Activated CD4-positive, alpha-beta memory T cell treated with anti-CD3 and anti-CD28 coated beads for 36 hours (primary cell): ENCODE data around the gene PSEN2. TPM values are rescaled to one million over a fixed set of nuclear protein-coding genes. Genes with fewer than 3 reads are reported as not detected.
A peak's percentile ranks its signal among the peaks of the same experiment; 100 is the strongest.

Source experiments
- CTCF ChIA-PET: fragments of 350-600 bp; sonication (Branson Sonifier 250); formaldehyde crosslinking; loops from one replicate; lab custom pipeline; 2021; ENCODE audit warnings: antibody characterized with exemption, inconsistent platforms; lab: Charles Lee
- POLR2A ChIA-PET: fragments of 350-600 bp; sonication (Branson Sonifier 250); formaldehyde crosslinking; loops from one replicate; lab custom pipeline; 2021; ENCODE audit warnings: antibody characterized with exemption; lab: Charles Lee
- DNase-seq: peaks from one replicate; pipeline ENCODE4 v3.0.0-alpha.2; 2020
- H3K27ac Mint-ChIP-seq: one replicate; pipeline ENCODE4 v1.8.0; 2021; ENCODE audit warnings: mixed read lengths
- H3K27me3 Mint-ChIP-seq: one replicate; pipeline ENCODE4 v1.8.0; 2021; ENCODE audit warnings: mixed read lengths
- H3K36me3 Mint-ChIP-seq: one replicate; pipeline ENCODE4 v1.8.0; 2021; ENCODE audit warnings: mixed read lengths
- H3K4me1 Mint-ChIP-seq: one replicate; pipeline ENCODE4 v1.8.0; 2021; ENCODE audit warnings: low read depth, mixed read lengths
- H3K4me3 Mint-ChIP-seq: one replicate; pipeline ENCODE4 v1.8.0; 2021; ENCODE audit warnings: mild to moderate bottlenecking, mixed read lengths
- H3K9me3 Mint-ChIP-seq: one replicate; pipeline ENCODE4 v1.8.0; 2021; ENCODE audit warnings: mixed read lengths
- intact Hi-C: fragments of 100-400 bp; cut with micrococcal nuclease; formaldehyde crosslinking; loops from one replicate; pipeline ENCODE4 v1.15.1; 2023
- total RNA-seq, 2 experiments: library from RNA; stranded (reverse); gene quantifications; one replicate each; pipeline ENCODE4 v1.2.3, GENCODE V29; 2021

The PSEN2 gene
- 1 to 10 TPM; 4.5 to 5.3 TPM for total RNA-seq

DNA sequence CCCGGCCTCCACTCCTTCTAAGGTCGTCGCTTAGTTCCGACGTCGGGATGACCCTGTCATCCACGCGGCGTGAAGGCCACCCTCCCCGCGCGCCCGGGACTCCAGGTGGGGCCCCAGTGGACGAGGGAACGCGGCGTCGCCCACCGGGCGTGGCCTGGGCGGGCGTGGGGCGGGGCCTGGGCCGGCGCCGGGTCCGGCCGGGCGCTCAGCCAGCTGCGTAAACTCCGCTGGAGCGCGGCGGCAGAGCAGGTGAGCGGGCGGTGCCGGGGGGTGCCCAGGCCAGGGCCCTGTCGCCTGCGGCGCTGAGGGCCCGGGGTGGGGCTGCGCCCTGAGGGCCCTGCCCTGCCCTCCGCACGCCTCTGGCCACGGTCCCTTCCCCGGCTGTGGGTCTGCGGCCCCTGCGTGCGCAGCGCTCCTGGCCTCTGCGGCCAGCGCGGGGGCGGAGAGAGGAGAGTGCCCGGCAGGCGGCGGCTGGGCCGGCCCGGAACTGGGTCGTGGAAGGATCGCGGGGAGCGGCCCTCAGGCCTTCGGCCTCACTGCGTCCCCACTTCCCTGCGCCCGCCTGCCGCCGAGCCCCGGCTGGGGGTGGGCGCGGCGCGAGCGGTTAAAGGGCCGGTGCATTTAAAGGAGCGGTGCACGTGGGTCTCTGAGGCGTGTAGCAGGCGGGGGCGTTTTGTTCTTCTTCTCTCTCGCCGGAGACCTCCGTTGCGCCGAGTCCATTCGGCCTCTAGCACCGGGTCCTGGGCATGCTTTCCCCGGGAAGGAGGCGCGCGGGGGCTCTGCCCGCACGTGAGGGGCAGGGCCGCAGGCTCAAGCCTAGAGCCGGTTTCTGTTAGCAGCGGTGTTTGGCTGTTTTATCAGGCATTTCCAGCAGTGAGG is at the start of gene PSEN2:
PSEN2 (plus strand) TSS at position 216 of the 879 bp plus-strand sequence. CDS start 11,292 bp downstream, outside the sequence.
- no peak within 1 kb of the TSS for H3K27ac Mint-ChIP-seq
- peaks cover 12% of the 10 kb centered on the region for H3K4me1 Mint-ChIP-seq
- H3K36me3 Mint-ChIP-seq = no peaks in the 10 kb centered on the region
- ChIA-PET POLR2A (interaction anchor here (0.7 to 1.4 kb wide), 3 partner anchors 12 to 109 kb away, joined by 3 to 8 read pairs (median 5); no protein-coding TSS in a partner anchor), CTCF (interaction anchor here (0.7 to 1.3 kb wide), 2 partner anchors 12 to 244 kb away, joined by 3 to 4 read pairs; no protein-coding TSS in a partner anchor)
- DNase-seq = peak; percentile 77
- intact Hi-C loops = loop anchor here (1.0 kb wide), 1 partner anchor 12 kb away; no protein-coding TSS in a partner anchor
- H3K9me3 Mint-ChIP-seq = no peaks in the 10 kb centered on the region
- peaks cover 23% of the 10 kb centered on the region for H3K27me3 Mint-ChIP-seq
- H3K4me3 Mint-ChIP-seq = peak within 1 kb of the TSS; percentile 68

DNA sequence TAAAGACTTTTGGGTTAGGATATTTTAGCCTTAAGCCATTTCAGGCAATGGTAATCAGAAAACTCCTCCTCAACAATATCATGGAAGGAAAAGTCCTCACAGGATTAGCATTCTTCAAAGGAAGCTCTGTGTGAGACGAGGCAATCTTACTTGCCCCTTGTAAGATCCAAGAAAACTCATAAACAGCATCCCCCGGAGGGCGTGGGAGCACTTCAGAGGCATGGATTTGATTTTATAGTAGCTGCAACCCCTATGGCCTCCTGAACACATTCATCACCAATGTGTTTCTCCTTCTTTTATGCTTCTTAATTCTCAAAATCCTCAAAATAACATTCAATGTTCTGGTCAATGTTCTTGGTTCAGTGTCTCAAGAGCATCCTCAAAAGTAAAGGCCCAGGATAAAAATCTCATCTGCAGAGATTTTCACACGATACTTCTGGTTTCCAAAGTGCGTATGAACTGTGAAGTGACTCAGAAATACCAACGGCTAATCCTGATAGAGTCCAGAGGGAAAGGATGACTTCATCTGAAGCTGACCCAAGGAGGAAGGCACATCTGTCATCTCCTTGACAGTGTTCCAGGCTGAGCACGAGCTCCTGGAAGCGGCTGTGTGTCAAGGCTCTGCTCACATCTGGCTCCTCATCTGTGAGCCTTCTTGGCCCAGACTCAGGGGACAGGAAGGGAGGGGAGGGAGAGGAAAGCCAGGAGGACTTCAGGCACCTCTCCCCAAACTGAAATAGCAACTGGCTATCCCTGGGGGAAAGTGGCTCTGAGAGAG is 49.3 kb upstream of the PSEN2 start:
- Mint-ChIP-seq H3K36me3 (no peaks in the 10 kb centered on the region), H3K27me3 (no peaks in the 10 kb centered on the region), H3K27ac (no peak overlapping the region), H3K9me3 (no peaks in the 10 kb centered on the region), H3K4me1 (peaks cover 7% of the 10 kb centered on the region), H3K4me3 (no peak overlapping the region)
- no peak for DNase-seq
- ChIA-PET POLR2A (no interaction called here), CTCF (interaction anchor here (1.5 kb wide), 1 partner anchor 186 kb away, joined by 3 read pairs; no protein-coding TSS in a partner anchor)
- intact Hi-C loops = no loop called here

DNA sequence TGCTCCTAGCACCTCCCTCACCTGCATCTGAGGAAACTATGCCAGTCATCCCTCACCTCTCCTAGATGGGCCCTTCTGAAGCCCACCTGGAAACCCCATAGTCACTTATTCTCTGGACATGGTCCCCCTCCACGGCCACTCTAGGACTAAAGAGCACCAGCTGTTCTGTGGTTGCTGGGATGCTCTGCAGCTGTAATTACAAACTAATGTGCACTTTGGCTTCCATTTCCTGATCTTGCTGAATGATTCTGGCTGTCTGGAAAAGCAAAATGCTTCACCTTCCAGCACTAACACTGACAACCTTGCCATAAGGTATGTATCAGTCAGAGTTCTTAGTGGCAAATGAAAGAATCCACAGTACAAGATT is 48.7 kb upstream of the PSEN2 start:
- H3K4me3 Mint-ChIP-seq = no peak overlapping the region
- H3K9me3 Mint-ChIP-seq = no peaks in the 10 kb centered on the region
- CTCF ChIA-PET = interaction anchor here (1.5 kb wide), 1 partner anchor 187 kb away, joined by 3 read pairs; no protein-coding TSS in a partner anchor
- DNase-seq = no peak
- H3K4me1 Mint-ChIP-seq = peaks cover 7% of the 10 kb centered on the region
- no peak overlapping the region for H3K27ac Mint-ChIP-seq
- intact Hi-C loops = no loop called here
- H3K27me3 Mint-ChIP-seq = no peaks in the 10 kb centered on the region
- POLR2A ChIA-PET = no interaction called here
- H3K36me3 Mint-ChIP-seq = no peaks in the 10 kb centered on the region

DNA sequence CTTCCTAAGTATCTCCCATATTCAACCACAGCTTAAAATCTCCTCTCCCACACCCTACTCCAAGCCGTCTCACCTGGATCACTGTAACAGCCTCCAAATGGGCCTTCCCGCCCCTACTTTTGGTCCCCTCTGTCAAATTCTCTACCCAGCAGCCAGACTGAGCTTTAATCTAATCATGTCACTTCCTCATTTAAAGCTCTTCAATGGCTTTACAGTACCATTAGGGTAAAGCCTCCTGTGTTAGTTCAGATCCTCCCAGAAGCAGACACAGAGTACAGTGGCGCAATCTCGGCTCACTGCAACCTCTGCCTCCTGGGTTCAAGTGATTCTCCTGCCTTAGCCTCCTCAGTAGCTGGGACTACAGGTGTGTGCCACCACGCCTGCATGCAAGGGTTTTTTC is 46.8 kb upstream of the PSEN2 start:
- no peak for DNase-seq
- ChIA-PET POLR2A (interaction anchor here (0.8 kb wide), 1 partner anchor 120 kb away, joined by 3 read pairs; no protein-coding TSS in a partner anchor), CTCF (interaction anchor here (1.4 to 4.8 kb wide), 3 partner anchors 85 to 197 kb away, joined by 3 to 25 read pairs (median 4); partner anchors contain the start of gene ITPKB)
- H3K4me3 Mint-ChIP-seq = no peak overlapping the region
- no peaks in the 10 kb centered on the region for H3K36me3 Mint-ChIP-seq
- peaks cover 22% of the 10 kb centered on the region for H3K4me1 Mint-ChIP-seq
- H3K27ac Mint-ChIP-seq = no peak overlapping the region
- no peaks in the 10 kb centered on the region for H3K27me3 Mint-ChIP-seq
- intact Hi-C loops = no loop called here
- no peaks in the 10 kb centered on the region for H3K9me3 Mint-ChIP-seq

DNA sequence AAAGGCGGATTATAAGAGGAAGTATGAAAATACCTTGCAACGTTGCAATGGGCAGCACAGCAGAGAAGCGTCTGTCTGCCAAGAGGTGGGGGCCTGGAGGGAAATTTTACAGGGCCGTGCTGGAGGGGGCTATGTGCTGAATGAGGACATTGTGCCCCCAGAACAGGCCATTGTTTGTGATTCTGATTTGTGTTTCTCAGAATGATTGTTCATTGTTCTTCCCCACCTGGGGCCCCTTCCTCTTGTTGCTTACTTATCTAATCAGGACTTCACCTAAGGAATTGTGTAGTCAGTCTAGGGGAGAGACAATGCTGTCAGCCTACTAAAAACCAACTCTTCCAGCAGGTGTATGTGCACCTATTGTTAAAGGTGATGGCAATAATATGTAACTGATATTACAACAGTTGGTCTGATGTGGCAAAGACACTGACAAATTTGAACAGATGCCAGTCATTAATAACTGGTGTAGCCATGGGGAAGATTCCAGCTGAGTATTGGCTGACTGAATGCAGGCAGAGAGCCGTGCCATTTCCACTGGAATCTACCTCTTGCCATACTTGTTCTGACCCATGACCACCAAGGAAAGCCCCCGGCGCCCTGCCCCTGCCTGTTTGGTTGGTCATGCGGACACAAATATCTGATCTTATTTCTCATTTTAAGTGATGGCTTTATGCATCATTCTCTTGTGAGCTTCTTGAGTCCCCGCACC is 45.2 kb upstream of the PSEN2 start:
- H3K4me3 Mint-ChIP-seq = no peak overlapping the region
- ChIA-PET CTCF (interaction anchor here (2.0 to 5.8 kb wide), 3 partner anchors 86 to 199 kb away, joined by 7 to 73 read pairs (median 25); partner anchors contain the start of gene ITPKB), POLR2A (interaction anchor here (1.0 kb wide), 1 partner anchor 192 kb away, joined by 3 read pairs; no protein-coding TSS in a partner anchor)
- H3K9me3 Mint-ChIP-seq = no peaks in the 10 kb centered on the region
- no peaks in the 10 kb centered on the region for H3K36me3 Mint-ChIP-seq
- intact Hi-C loops = loop anchor here (5.0 kb wide), 1 partner anchor 148 kb away; no protein-coding TSS in a partner anchor
- no peak for DNase-seq
- no peaks in the 10 kb centered on the region for H3K27me3 Mint-ChIP-seq
- peaks cover 22% of the 10 kb centered on the region for H3K4me1 Mint-ChIP-seq
- no peak overlapping the region for H3K27ac Mint-ChIP-seq

DNA sequence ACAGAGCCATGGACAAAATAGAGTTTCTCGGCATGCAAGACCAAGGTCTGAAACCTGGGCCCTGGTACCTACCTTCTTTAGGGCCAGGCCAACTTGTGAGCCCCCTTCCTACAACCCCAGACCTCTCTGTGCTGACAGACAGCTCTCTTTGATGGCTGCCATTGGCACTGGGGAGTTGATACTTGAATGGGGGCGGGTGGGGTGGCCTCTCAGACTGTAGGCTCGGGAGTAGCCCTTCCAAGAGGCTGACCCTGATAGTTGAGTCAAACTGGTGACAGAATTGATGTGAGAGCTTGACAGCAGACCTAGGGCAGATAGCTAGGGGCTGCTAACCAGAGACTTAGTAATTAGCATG is 44.7 kb upstream of the PSEN2 start:
- Mint-ChIP-seq H3K36me3 (no peaks in the 10 kb centered on the region), H3K4me3 (no peak overlapping the region), H3K27ac (no peak overlapping the region), H3K9me3 (no peaks in the 10 kb centered on the region), H3K27me3 (no peaks in the 10 kb centered on the region), H3K4me1 (peaks cover 25% of the 10 kb centered on the region)
- POLR2A ChIA-PET = interaction anchor here (1.0 kb wide), 1 partner anchor 193 kb away, joined by 3 read pairs; no protein-coding TSS in a partner anchor
- CTCF ChIA-PET = interaction anchor here (2.0 to 5.8 kb wide), 5 partner anchors 86 to 199 kb away, joined by 7 to 73 read pairs (median 23); partner anchors contain the start of gene ITPKB
- DNase-seq = no peak
- intact Hi-C loops = loop anchor here (5.0 kb wide), 1 partner anchor 148 kb away; no protein-coding TSS in a partner anchor

DNA sequence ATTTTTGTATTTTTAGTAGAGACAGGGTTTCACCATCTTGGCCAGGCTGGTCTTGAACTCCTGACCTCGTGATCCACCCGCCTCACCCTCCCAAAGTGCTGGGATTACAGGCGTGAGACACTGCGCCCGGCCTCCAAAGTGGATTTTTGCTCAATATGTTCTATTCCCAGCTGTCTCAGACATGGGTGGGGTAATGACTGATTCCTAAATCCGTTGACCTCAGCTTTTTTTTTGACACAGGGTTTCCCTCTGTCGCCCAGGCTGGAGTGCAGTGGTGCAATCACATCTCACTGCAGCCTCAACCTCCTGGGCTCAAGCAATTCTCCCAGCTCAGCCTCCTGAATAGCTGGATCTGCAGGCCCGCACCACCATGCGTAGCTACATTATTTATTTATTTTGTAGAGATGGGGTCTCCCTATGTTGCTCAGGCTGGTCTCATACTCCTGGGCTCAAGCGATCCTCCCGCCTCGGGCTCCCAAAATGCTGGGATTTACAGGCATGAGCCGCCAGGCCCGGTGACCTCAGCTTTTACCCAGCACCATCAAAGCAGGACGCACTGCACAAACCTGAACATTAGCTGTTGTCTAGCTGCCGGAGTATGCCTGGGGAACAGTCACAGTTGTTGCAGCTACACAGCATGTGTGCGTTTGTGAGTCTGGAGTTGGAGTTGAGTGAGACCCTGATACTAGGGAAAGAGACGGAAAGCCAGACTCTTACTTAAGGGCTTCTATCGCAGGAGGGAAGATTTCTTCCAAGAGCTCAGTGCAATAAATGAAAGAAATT is 43.7 kb upstream of the PSEN2 start:
- peaks cover 28% of the 10 kb centered on the region for H3K4me1 Mint-ChIP-seq
- POLR2A ChIA-PET = interaction anchor here (0.5 to 1.6 kb wide), 3 partner anchors 93 to 200 kb away, joined by 3 to 4 read pairs (median 3); no protein-coding TSS in a partner anchor
- H3K4me3 Mint-ChIP-seq = no peak overlapping the region
- no peaks in the 10 kb centered on the region for H3K36me3 Mint-ChIP-seq
- CTCF ChIA-PET = interaction anchor here (1.1 to 5.8 kb wide), 10 partner anchors 14 to 200 kb away, joined by 3 to 73 read pairs (median 8); partner anchors contain the start of gene ITPKB
- H3K27me3 Mint-ChIP-seq = no peaks in the 10 kb centered on the region
- no peaks in the 10 kb centered on the region for H3K9me3 Mint-ChIP-seq
- no peak for DNase-seq
- peak overlapping the region; percentile 25 for H3K27ac Mint-ChIP-seq
- intact Hi-C loops = loop anchor here (5.0 kb wide), 1 partner anchor 149 kb away; no protein-coding TSS in a partner anchor

DNA sequence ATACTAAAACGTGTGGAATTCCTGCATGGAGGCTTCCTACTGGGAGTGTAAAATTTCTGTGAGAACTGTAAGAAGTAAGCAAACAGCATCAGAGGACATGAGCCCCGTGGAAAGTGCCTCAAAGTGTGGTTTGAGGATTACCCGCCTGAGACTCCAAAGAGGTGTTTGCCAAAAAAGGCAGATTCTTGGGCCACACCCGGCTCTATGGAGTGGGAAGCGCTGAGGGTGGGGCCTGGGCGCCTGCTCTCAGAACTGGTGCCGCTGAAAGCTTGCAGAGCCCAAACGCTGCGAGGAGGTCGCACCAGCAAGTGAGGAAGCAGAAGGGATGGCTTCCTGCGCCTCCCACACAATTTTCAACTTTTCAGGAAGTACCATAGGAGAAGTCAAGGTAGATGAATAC is 43.0 kb upstream of the PSEN2 start:
- ChIA-PET CTCF (interaction anchor here (0.6 to 5.8 kb wide), 21 partner anchors 8 to 402 kb away, joined by 3 to 73 read pairs (median 5); partner anchors contain the start of gene ITPKB), POLR2A (interaction anchor here (1.0 to 1.6 kb wide), 2 partner anchors 94 to 184 kb away, joined by 3 to 4 read pairs; no protein-coding TSS in a partner anchor)
- DNase-seq = peak; percentile 20
- Mint-ChIP-seq H3K27me3 (no peaks in the 10 kb centered on the region), H3K4me1 (peaks cover 28% of the 10 kb centered on the region), H3K36me3 (no peaks in the 10 kb centered on the region), H3K4me3 (no peak overlapping the region), H3K27ac (peak overlapping the region; percentile 88), H3K9me3 (no peaks in the 10 kb centered on the region)
- intact Hi-C loops = loop anchor here (5.0 kb wide), 1 partner anchor 150 kb away; no protein-coding TSS in a partner anchor

DNA sequence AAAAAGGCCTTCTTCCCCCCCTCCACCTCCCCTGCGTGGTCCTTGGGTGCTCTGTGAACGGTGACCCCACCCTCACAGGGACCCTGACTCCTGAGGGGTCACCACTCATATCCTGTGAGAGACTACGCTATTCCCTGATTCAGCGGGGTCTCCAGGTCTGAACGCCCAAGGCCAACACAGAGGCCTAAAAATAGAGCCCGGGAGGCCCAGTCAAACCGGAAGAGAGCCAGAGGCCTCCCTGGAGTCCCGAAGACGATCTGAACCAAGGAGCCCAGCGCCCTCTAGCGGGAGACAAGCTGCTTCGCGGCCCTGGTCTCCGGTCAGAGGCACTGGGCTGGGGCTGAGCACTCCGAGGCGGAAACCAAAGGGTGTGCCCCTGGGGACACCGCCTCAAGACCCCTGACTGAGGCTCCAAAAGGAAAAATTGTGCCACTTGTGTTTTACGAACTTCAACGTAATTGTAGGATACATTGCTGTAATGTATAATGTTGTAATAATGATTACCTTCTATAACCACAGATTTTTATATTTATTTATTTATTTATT is 42.4 kb upstream of the PSEN2 start:
- Mint-ChIP-seq H3K27me3 (no peaks in the 10 kb centered on the region), H3K9me3 (no peaks in the 10 kb centered on the region), H3K27ac (peak overlapping the region; percentile 88), H3K4me3 (peak overlapping the region; percentile 52), H3K4me1 (peaks cover 28% of the 10 kb centered on the region), H3K36me3 (no peaks in the 10 kb centered on the region)
- ChIA-PET CTCF (interaction anchor here (0.6 to 5.8 kb wide), 28 partner anchors 8 to 403 kb away, joined by 3 to 73 read pairs (median 4); partner anchors contain the start of gene ITPKB), POLR2A (interaction anchor here (0.6 to 1.2 kb wide), 3 partner anchors 101 to 184 kb away, joined by 3 to 4 read pairs (median 3); no protein-coding TSS in a partner anchor)
- peak; percentile 98 for DNase-seq
- intact Hi-C loops = loop anchor here (1.0 to 5.0 kb wide), 5 partner anchors 89 to 202 kb away; partner anchors contain the start of gene ITPKB
